H9 (cell line): ENCODE data around the gene MYADM. TPM values are rescaled to one million over a fixed set of nuclear protein-coding genes. Genes with fewer than 3 reads are reported as not detected.
"Not testable (repeated sequence)": the region's sequence is repeated elsewhere in the genome, so short reads cannot be mapped to it uniquely, and the experiment has no call there.

Experiments used
- DNase-seq: peaks from one replicate; pipeline ENCODE4 v3.0.0-alpha.2; 2017
- H2AFZ ChIP-seq: one replicate; pipeline ENCODE4 v1.6.1; 2013; ENCODE audit warnings: mild to moderate bottlenecking, low read length, control low read depth, moderate library complexity
- H2AK5ac ChIP-seq: 2 replicates; pipeline ENCODE4 v1.6.1; 2013; ENCODE audit warnings: low read length, control low read depth, mixed read lengths; ENCODE audit not compliant: insufficient read length
- H2BK120ac ChIP-seq: one replicate; pipeline ENCODE4 v1.6.1; 2013; ENCODE audit warnings: low read depth, mild to moderate bottlenecking, low read length, control low read depth, inconsistent platforms; ENCODE audit not compliant: poor library complexity, severe bottlenecking
- H2BK12ac ChIP-seq: 2 replicates; pipeline ENCODE4 v1.6.1; 2013; ENCODE audit warnings: low read length, control low read depth, mixed read lengths, low read depth; ENCODE audit not compliant: insufficient read length
- H2BK15ac ChIP-seq: 2 replicates; pipeline ENCODE4 v1.6.1; 2013; ENCODE audit warnings: low read depth, low read length, control low read depth
- H2BK20ac ChIP-seq: one replicate; pipeline ENCODE4 v1.6.1; 2013; ENCODE audit warnings: low read depth, mild to moderate bottlenecking, low read length, control low read depth, inconsistent platforms; ENCODE audit not compliant: poor library complexity, severe bottlenecking
- H2BK5ac ChIP-seq: 2 replicates; pipeline ENCODE4 v1.6.1; 2013; ENCODE audit warnings: low read length, control low read depth, mixed read lengths; ENCODE audit not compliant: insufficient read length
- H3K14ac ChIP-seq: 2 replicates; pipeline ENCODE4 v1.6.1; 2013; ENCODE audit warnings: low read length, control low read depth; ENCODE audit not compliant: insufficient read depth
- H3K18ac ChIP-seq: 2 replicates; pipeline ENCODE4 v1.6.1; 2013; ENCODE audit warnings: low read depth, mild to moderate bottlenecking, mixed read lengths, low read length, control low read depth; ENCODE audit not compliant: insufficient read length
- H3K23ac ChIP-seq: 2 replicates; pipeline ENCODE4 v1.6.1; 2013; ENCODE audit warnings: low read length, control low read depth, mixed read lengths, low read depth; ENCODE audit not compliant: insufficient read length
- H3K23me2 ChIP-seq: 2 replicates; pipeline ENCODE4 v1.6.1; 2013; ENCODE audit warnings: low read depth, mild to moderate bottlenecking, mixed read lengths, low read length, control low read depth; ENCODE audit not compliant: insufficient read length, poor library complexity, severe bottlenecking
- H3K27ac ChIP-seq: 2 replicates; pipeline ENCODE4 v1.5.1; 2013; ENCODE audit warnings: low read length, control low read depth, mixed read lengths, low read depth; ENCODE audit not compliant: insufficient read length
- H3K27me3 ChIP-seq: 2 replicates; pipeline ENCODE4 v1.6.1; 2013; ENCODE audit warnings: low read length, control low read depth, inconsistent platforms; ENCODE audit not compliant: insufficient read depth
- H3K4ac ChIP-seq: 2 replicates; pipeline ENCODE4 v1.6.1; 2013; ENCODE audit warnings: low read depth, mild to moderate bottlenecking, control low read depth, inconsistent platforms, low read length, moderate library complexity
- H3K4me1 ChIP-seq: 2 replicates; pipeline ENCODE4 v1.6.1; 2013; ENCODE audit warnings: low read length, control low read depth, inconsistent platforms; ENCODE audit not compliant: insufficient read depth
- H3K4me2 ChIP-seq: 2 replicates; pipeline ENCODE4 v1.6.1; 2013; ENCODE audit warnings: low read length, control low read depth, mixed read lengths; ENCODE audit not compliant: insufficient read length, insufficient read depth
- H3K56ac ChIP-seq: 2 replicates; pipeline ENCODE4 v1.6.1; 2013; ENCODE audit warnings: low read depth, mild to moderate bottlenecking, mixed read lengths, low read length, control low read depth; ENCODE audit not compliant: insufficient read length
- H3K79me1 ChIP-seq: 2 replicates; pipeline ENCODE4 v1.6.1; 2013; ENCODE audit warnings: low read depth, mild to moderate bottlenecking, moderate library complexity, low read length, control low read depth, inconsistent platforms; ENCODE audit not compliant: insufficient read depth, poor library complexity, severe bottlenecking
- H3K79me2 ChIP-seq: 2 replicates; pipeline ENCODE4 v1.6.1; 2013; ENCODE audit warnings: low read length, control low read depth, inconsistent platforms; ENCODE audit not compliant: insufficient read depth
- H3K9ac ChIP-seq: 2 replicates; pipeline ENCODE4 v1.6.1; 2013; ENCODE audit warnings: low read length, control low read depth, mixed read lengths; ENCODE audit not compliant: insufficient read length; ENCODE audit errors: extremely low read depth
- H3K9me3 ChIP-seq: one replicate; pipeline ENCODE4 v1.6.1; 2013; ENCODE audit warnings: low read depth, low read length, inconsistent platforms; ENCODE audit not compliant: control insufficient read depth
- H3T11ph ChIP-seq: one replicate; pipeline ENCODE4 v1.6.1; 2013; ENCODE audit warnings: mild to moderate bottlenecking, low read length, control low read depth, inconsistent platforms
- H4K20me1 ChIP-seq: one replicate; pipeline ENCODE4 v1.6.1; 2013; ENCODE audit not compliant: control insufficient read depth, insufficient read length, insufficient read depth
- H4K5ac ChIP-seq: 2 replicates; pipeline ENCODE4 v1.6.1; 2013; ENCODE audit warnings: low read depth, mild to moderate bottlenecking, mixed read lengths, low read length, control low read depth; ENCODE audit not compliant: insufficient read length
- H4K8ac ChIP-seq: replicated peaks from 2 replicates; pipeline ENCODE4 v1.6.1; 2013; ENCODE audit warnings: low read length, control low read depth, mixed read lengths, low read depth; ENCODE audit not compliant: insufficient read length
- H4K91ac ChIP-seq: 2 replicates; pipeline ENCODE4 v1.6.1; 2013; ENCODE audit warnings: low read depth, mild to moderate bottlenecking, moderate library complexity, mixed read lengths, low read length, control low read depth; ENCODE audit not compliant: insufficient read length
- H3K27ac Mint-ChIP-seq, 3 experiments: 2 replicates in 2 of 3; 3 replicates in 1 of 3; pipeline ENCODE4 v1.8.0; 2020 to 2021; ENCODE audit warnings: mixed read lengths in 3 of 3, mild to moderate bottlenecking in 1 of 3, moderate library complexity in 1 of 3
- H3K27me3 Mint-ChIP-seq: 2 replicates; pipeline ENCODE4 v1.8.0; 2021; ENCODE audit warnings: low read depth, mild to moderate bottlenecking, moderate library complexity, mixed read lengths
- H3K36me3 Mint-ChIP-seq, 3 experiments: 2 replicates in 2 of 3; 3 replicates in 1 of 3; pipeline ENCODE4 v1.8.0; 2020 to 2021; ENCODE audit warnings: low read depth in 3 of 3, mixed read lengths in 3 of 3; ENCODE audit not compliant: insufficient read depth in 1 of 3
- H3K4me1 Mint-ChIP-seq, 2 experiments: 2 replicates each; pipeline ENCODE4 v1.8.0; 2020; ENCODE audit warnings: mixed read lengths in 2 of 2
- H3K4me3 Mint-ChIP-seq, 2 experiments: 2 replicates in 1 of 2; 3 replicates in 1 of 2; pipeline ENCODE4 v1.8.0; 2020 to 2021; ENCODE audit warnings: mild to moderate bottlenecking in 2 of 2, mixed read lengths in 2 of 2, moderate library complexity in 1 of 2
- H3K9me3 Mint-ChIP-seq, 2 experiments: 2 replicates in 1 of 2; 3 replicates in 1 of 2; pipeline ENCODE4 v1.8.0; 2020; ENCODE audit warnings: mild to moderate bottlenecking in 2 of 2, mixed read lengths in 2 of 2, moderate library complexity in 1 of 2
- WGBS: extraction: QIAGEN DNeasy Blood & Tissue Kit; methylation state at CpG from one replicate; pipeline ENCODE4 v1.1.7; 2013; ENCODE audit warnings: missing lambda C conversion rate, low lambda C conversion rate, mixed read lengths; ENCODE audit not compliant: insufficient read length; ENCODE audit errors: extremely low coverage; 5-methylcytosine and 5-hydroxymethylcytosine counted together
- total RNA-seq: library from RNA; stranded (reverse); gene quantifications from 2 replicates; pipeline ENCODE4 v1.2.1, GENCODE V29; 2021

The MYADM gene
- total RNA-seq, 1 experiment from 2014 or later: 116 TPM

GRCh38 chr19:53838446-53838845, 29.2 kb upstream of the MYADM start:
- not testable (repeated sequence) for H3K4ac ChIP-seq, H3K14ac ChIP-seq, H3K4me2 ChIP-seq, H2BK12ac ChIP-seq, H3K56ac ChIP-seq, H4K91ac ChIP-seq, H3K9me3 Mint-ChIP-seq, H4K5ac ChIP-seq, H3K23me2 ChIP-seq, H3K27me3 ChIP-seq, DNase-seq, H2AK5ac ChIP-seq, H2BK5ac ChIP-seq, H3K9me3 ChIP-seq, H3K79me1 ChIP-seq, H4K8ac ChIP-seq, H2BK15ac ChIP-seq, H3K27me3 Mint-ChIP-seq, H3K23ac ChIP-seq, H2BK20ac ChIP-seq, H4K20me1 ChIP-seq, H3K79me2 ChIP-seq, H3K9ac ChIP-seq, H3K4me3 Mint-ChIP-seq, H2AFZ ChIP-seq, H3K4me1 ChIP-seq
- H3K36me3 Mint-ChIP-seq: peaks cover 0 to 31% (median 6%) of the 10 kb centered on the region in 3 experiments; a peak in 3 of 7 replicates
- peak overlapping the region; percentile 70 to 97 (median 91) for H3K27ac Mint-ChIP-seq
- peaks cover 56 to 57% of the 10 kb centered on the region in 2 experiments for H3K4me1 Mint-ChIP-seq
- Histone ChIP-seq H3K27ac (peak overlapping the region; percentile 28), H2BK120ac (peak overlapping the region; percentile 44), H3K18ac (peak overlapping the region; percentile 16), H3T11ph (peak overlapping the region; percentile 24)
- WGBS: no CpG with 5 or more reads among the region's 5 CpGs

GRCh38 chr19:53840241-53840640, 27.4 kb upstream of the MYADM start:
- not testable (repeated sequence) for H3K27me3 Mint-ChIP-seq, H2BK5ac ChIP-seq, H3K14ac ChIP-seq, H3K4ac ChIP-seq, H2BK20ac ChIP-seq, H3K4me1 ChIP-seq, H3K9me3 ChIP-seq, H3T11ph ChIP-seq, H4K20me1 ChIP-seq, H2AK5ac ChIP-seq, H3K79me2 ChIP-seq, H3K27ac ChIP-seq, H4K8ac ChIP-seq, H4K91ac ChIP-seq, H3K56ac ChIP-seq, H3K27me3 ChIP-seq, H3K18ac ChIP-seq, DNase-seq, H3K4me2 ChIP-seq, H2AFZ ChIP-seq, H3K23ac ChIP-seq, H3K9me3 Mint-ChIP-seq, H3K79me1 ChIP-seq, H2BK12ac ChIP-seq, H2BK120ac ChIP-seq, H3K4me3 Mint-ChIP-seq, H3K27ac Mint-ChIP-seq, H2BK15ac ChIP-seq, H3K9ac ChIP-seq, H3K23me2 ChIP-seq, H4K5ac ChIP-seq
- Mint-ChIP-seq H3K36me3 (peaks cover 0 to 13% (median 0%) of the 10 kb centered on the region in 3 experiments; a peak in 2 of 7 replicates), H3K4me1 (peaks cover 39% of the 10 kb centered on the region in 2 experiments)
- WGBS: no CpG with 5 or more reads among the region's 12 CpGs
